NCI-H1694 (cell line): Measurements from ENCODE around the gene ANXA3.

Source experiments
- DNase-seq: peaks from one replicate; lab custom pipeline; 2025; lab: John Stamatoyannopoulos, UW

The ANXA3 gene

DNA sequence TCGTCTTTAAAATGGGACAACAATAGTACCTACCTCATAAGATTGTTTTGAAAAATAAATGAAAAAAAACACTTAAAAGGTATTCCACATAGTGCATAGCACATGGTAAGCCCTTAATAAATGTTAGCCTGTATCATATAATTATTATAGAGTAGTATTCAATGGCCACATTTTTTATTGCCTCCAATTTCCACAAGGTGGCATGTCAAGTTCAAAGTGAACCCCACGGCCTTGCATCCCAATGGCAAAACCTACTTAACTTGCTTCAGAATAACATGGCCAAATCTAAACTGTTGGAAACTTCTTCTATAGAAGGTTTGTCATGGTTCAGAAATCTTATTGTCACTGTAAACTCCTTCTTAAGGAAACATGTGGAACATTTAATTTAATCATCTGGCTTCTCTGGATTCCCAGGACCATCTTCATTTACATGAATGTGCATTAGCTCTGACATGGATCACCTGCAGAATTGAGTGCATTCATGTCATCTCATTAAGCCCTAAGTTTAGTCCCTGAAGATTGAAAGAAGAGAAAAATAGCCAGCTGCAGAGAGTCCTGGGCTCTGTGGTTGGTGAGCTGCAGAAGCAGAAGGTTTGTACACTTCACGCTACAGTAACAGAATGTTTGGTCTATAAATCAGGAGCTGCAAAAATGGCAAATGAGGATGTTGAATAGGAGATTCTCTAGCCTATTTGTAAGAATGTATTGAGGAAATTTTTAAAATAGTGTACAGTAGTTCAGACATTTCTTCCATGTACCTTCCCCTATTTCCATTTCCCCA is 61.0 kb downstream of the ANXA3 start:
- DNase-seq, result peak; percentile 50

- DNase-seq, result no peak
Observed at GRCh38 chr4:78613522-78614321, 62.2 kb downstream of the ANXA3 start.

GRCh38 chr4:78616046-78616498 is 64.5 kb downstream of the ANXA3 start:
- no peak for DNase-seq

DNA sequence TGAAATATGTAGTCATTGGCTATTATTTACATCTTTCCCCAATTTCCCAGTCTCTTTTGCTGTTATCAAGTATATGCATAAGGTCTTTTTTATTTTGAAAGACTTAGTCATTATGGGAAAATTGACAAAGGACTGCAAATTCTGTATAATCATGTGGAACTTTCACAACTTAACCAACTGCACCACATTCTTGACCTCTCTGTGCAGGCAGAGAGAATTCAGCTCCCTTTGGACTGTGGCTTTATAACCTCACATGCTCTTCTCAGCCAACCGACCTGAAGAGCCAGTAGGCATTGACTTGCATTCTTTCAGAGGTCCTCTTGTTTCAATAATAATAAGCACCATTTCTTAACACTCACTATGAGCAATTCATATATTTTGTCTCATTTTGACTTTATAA is 66.9 kb downstream of the ANXA3 start:
- DNase-seq, result no peak

DNA sequence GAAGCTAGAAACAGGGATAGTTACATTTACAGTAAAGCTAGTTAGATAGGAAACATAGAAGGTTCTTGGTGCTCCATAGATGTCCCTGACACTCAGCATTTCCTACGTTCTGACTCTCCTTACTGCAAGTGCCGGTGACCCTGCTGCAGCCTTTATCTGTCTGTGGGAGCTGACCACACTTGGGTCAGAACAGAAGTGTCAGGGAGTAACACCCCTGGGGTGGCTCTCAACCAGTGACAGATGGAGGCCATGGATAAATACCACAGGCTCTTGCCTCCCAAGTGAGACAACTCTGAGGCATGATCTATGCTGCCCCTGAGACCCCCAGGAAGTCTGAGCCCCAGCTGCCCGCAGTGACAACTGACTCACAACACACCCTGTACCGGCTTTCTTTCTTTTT is 69.8 kb downstream of the ANXA3 start:
- no peak for DNase-seq

DNA sequence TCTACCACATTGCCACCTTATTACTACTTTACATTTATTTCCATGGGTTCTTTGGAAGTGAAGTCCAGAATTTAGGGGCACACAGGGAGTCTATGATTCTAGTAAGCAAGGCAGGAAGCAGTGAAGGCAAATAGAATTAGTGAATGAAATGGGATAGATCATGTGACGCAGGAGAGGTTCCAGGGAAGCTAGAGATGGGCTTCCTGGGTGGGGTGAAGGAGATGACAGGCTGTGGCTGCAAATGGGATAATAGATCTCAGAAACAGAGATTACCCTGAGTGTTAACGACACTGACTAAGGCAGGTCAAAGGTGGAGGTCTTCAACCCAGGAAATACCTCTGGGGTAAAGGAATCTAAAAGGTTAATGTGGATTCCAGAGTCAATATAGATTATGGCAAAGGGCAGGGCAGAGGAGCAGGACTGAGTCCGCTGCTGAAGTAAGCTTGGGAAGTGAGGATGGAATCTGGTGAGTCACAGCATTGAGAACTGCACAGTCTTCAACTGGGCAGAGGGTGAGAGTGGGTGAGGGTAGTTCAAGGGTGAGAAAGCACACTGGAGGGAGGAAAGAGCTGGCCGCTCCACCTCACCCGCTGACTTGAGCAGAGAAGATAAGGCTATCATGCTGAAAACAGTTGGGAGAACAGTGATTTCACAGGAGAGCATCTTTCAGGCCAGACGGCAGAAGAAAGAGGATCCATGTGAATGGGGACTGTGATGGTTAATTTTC is 70.8 kb downstream of the ANXA3 start:
- no peak for DNase-seq

GRCh38 chr4:78624048-78624447 is 72.5 kb downstream of the ANXA3 start:
- DNase-seq, result no peak

DNA sequence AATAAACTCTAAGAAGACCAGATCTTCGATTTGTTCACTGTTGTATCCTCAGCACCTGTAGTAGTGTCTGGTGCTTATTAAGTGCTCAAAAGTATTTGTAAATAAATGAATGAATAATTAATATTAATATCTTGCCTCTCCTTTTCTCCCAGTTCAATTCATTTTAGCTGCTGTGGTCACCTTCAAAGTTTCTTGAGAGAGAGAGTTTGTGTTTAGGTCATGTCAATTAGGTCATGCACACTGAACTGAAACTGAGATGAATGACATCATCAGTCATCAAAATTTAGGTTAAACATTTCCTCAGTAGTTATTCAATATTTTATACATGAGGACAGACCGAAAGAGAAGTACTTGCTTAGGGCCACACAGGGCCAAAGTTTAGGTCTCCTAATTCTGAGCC is 73.5 kb downstream of the ANXA3 start:
- DNase-seq, result no peak

GRCh38 chr4:78627046-78627965 is 75.7 kb downstream of the ANXA3 start:
- DNase-seq, result no peak

GRCh38 chr4:78627966-78628678 is 76.6 kb downstream of the ANXA3 start:
- no peak for DNase-seq

- no peak for DNase-seq
Observed at GRCh38 chr4:78629991-78630541, 78.5 kb downstream of the ANXA3 start.

DNA sequence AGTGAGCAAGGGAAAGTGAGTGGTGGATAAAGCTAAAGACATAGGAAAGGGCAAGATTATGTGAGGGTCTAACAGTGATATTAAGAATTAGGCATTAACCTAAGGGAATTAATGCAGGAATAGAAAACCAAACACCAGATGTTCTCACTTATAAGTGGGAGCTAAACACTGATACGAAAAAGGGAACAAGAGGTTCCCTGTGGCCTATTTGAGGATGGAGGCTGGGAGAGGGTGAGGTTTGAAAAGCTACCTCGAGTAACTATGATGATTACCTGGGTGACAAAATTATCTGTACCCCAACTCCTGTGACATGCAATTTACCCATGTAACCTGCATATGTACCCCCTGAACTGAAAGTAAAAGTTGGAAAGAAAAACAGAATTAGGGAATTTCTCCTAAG is 79.0 kb downstream of the ANXA3 start:
- no peak for DNase-seq

DNA sequence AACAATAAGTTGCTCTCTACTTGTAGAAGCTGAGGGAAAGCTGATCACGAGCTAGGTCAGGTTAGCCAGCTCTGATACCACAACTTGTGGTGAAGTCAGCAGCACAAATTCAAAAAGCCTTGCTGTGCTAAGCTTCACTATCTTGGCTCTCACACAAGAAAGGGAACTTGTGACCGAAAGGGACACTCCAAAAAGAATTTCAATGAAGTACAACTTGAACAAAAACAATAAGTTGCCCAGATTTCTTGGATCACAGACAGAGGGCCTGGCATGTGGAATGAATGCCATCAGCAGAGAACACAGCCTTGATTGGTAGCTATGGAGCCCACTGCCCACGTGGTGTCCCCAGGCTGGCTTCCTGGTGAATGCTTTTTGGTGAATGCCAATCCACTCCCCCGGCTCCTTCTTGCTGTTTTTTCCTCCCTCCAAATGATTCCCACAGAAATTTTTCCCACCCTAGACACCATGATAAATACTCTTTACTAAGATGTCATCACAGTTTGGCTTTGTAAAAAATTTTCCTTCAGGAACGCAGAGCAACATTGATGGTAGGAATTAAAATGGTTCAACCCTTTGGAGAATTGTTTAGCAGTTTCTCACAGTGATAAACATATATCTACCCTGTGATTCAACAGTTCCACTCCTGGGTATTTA is 82.6 kb downstream of the ANXA3 start:
- no peak for DNase-seq

- DNase-seq, result no peak
Observed at GRCh38 chr4:78638337-78639172, 87.0 kb downstream of the ANXA3 start.

- DNase-seq, result no peak
Observed at GRCh38 chr4:78640714-78641113, 89.1 kb downstream of the ANXA3 start.

- DNase-seq, result no peak
Observed at GRCh38 chr4:78642934-78643333, 91.4 kb downstream of the ANXA3 start.

GRCh38 chr4:78644063-78644691 is 92.6 kb downstream of the ANXA3 start:
- DNase-seq, result no peak

DNA sequence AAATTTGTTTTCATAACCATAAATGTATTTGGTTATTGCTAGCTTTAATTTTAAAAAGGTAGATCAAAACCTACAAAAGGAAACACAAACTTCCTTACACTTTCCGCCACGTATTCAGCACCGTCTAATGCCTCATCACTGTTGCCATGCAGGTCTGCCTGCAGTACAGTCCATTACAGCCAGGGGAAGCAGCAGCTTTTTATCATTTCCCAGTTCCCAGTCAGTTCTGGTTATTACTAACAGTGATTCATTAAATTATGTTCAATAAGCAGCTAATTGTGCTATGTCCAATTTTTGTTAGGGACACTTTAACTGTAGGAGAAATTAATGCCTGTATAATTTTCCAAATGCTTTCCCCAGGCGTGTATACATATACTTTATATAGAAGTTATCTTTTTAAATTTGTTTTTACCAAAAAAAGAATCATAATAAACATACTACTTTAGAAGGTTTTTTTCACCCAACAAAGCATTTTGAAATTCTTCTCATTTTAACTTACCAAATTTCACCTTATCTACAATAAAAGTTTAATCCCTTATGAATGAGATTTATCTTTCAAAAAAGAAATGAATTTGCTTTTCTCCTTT is 93.3 kb downstream of the ANXA3 start:
- DNase-seq, result no peak
